Fibroblast of gingiva (primary cell): ENCODE results near the gene SERTAD2.

Experiments used
- DNase-seq: peaks from one replicate; pipeline ENCODE4 v3.0.0-alpha.2; 2011; ENCODE audit warnings: low read depth

The SERTAD2 gene

DNA sequence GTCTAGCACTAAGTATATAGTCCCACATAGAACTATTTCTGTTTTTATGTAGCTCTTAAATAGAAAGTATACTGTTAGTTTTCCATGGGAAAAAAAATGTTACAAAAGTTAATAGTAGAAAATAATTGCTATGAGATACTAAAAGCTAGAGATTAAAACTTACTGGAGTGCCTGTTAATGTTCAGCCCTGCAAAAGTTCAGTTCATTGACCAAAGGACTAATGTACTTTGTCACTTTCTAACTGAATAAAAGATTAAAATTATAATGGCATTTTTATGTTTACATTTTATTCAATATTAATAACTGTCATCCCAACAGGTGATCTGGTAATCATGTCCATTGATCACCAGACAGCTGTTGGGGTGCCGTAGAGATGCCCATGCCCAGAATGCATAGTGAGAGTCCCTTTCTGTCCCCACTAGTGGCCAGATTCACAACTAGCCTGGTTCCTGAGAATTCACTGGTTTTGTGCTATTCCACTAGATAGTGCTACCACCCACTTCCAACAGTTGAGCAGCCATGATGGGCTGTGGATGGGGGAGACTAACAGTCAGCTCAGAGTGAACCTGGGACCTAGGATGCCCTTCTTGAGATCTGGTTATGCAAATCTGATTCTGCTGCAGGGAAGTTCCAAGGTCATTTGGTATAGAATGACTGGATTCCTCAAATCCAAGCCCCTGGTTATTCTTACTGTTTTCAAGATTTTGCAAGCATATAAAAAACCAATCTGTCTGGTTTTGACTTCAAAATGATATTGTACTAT is 71.8 kb downstream of the SERTAD2 start:
- no peak for DNase-seq
